Spinal cord (tissue), 10 donors: ENCODE results near the gene TPPP. TPM values are rescaled to one million over a fixed set of nuclear protein-coding genes. Genes with fewer than 3 reads are reported as not detected.

Experiments used
- DNase-seq, 6 donors: peaks; one replicate each; pipeline versions ENCODE4 v3.0.0 to v3.0.0-alpha.2; 2013 to 2015; ENCODE audit warnings: low spot score in 6 of 6, low read depth in 4 of 6
- H3K27ac ChIP-seq: one replicate; pipeline ENCODE4 v1.5.1; 2013; ENCODE audit warnings: low read depth, low read length, control low read depth
- H3K27me3 ChIP-seq: one replicate; pipeline ENCODE4 v1.6.1; 2013; ENCODE audit warnings: low read length; ENCODE audit not compliant: control insufficient read depth, insufficient read depth
- H3K36me3 ChIP-seq: one replicate; pipeline ENCODE4 v1.6.1; 2013; ENCODE audit warnings: low read length; ENCODE audit not compliant: control insufficient read depth, insufficient read depth
- H3K4me1 ChIP-seq: one replicate; pipeline ENCODE4 v1.6.1; 2013; ENCODE audit warnings: low read length; ENCODE audit not compliant: control insufficient read depth, insufficient read depth
- H3K4me3 ChIP-seq: one replicate; pipeline ENCODE4 v1.5.1; 2013; ENCODE audit warnings: low read depth, low read length, control low read depth
- H3K9me3 ChIP-seq: one replicate; pipeline ENCODE4 v1.6.1; 2013; ENCODE audit warnings: low read length; ENCODE audit not compliant: control insufficient read depth, insufficient read depth
- WGBS: methylation state at CpG from one replicate; pipeline ENCODE4 v1.1.5; 2013; ENCODE audit warnings: missing lambda C conversion rate; ENCODE audit not compliant: insufficient coverage; 5-methylcytosine and 5-hydroxymethylcytosine counted together
- polyA plus RNA-seq, 2 donors: library from polyadenylated mRNA; unstranded; fragments of 120-200 nt; gene quantifications; one replicate each; pipeline ENCODE4 v1.2.1, GENCODE V29; 2013; ENCODE audit not compliant: insufficient read length in 2 of 2
- total RNA-seq, 2 donors: library from RNA; depleted of rRNA in 1 of 2; stranded (reverse); fragments of 120-200 nt in 1 of 2; fragments of >200 nt in 1 of 2; gene quantifications; one replicate each; pipeline versions ENCODE4 v1.2.3 to v1.2.4, GENCODE V29; 2013 to 2014
- donor health status: healthy.

Gene TPPP
- total and polyA plus RNA-seq, 4 donors = 17.4 to 64.0 (median 42.8) TPM

- no peak for DNase-seq
- Histone ChIP-seq H3K9me3 (no peaks in the 10 kb centered on the region), H3K27me3 (no peaks in the 10 kb centered on the region), H3K27ac (no peak overlapping the region), H3K4me3 (no peak overlapping the region), H3K4me1 (no peaks in the 10 kb centered on the region), H3K36me3 (peaks cover 85% of the 10 kb centered on the region)
- 85% methylated on average over 35 of the region's 35 CpGs for WGBS
Observed at GRCh38 chr5:640461-641330, 52.5 kb downstream of the TPPP start.

GRCh38 chr5:639584-640213, 53.5 kb downstream of the TPPP start:
- H3K27ac ChIP-seq = no peak overlapping the region
- WGBS = 96% methylated on average over 20 of the region's 20 CpGs
- no peaks in the 10 kb centered on the region for H3K4me1 ChIP-seq
- no peaks in the 10 kb centered on the region for H3K27me3 ChIP-seq
- peaks cover 86% of the 10 kb centered on the region for H3K36me3 ChIP-seq
- no peaks in the 10 kb centered on the region for H3K9me3 ChIP-seq
- H3K4me3 ChIP-seq = no peak overlapping the region
- no peak for DNase-seq

GRCh38 chr5:639253-639530, 54.0 kb downstream of the TPPP start:
- WGBS = 96% methylated on average over 9 of the region's 9 CpGs
- H3K4me3 ChIP-seq = no peak overlapping the region
- H3K27me3 ChIP-seq = no peaks in the 10 kb centered on the region
- H3K27ac ChIP-seq = no peak overlapping the region
- H3K9me3 ChIP-seq = no peaks in the 10 kb centered on the region
- DNase-seq = no peak
- peaks cover 81% of the 10 kb centered on the region for H3K36me3 ChIP-seq
- no peaks in the 10 kb centered on the region for H3K4me1 ChIP-seq

- no peak for DNase-seq
- Histone ChIP-seq H3K27ac (no peak overlapping the region), H3K4me3 (no peak overlapping the region), H3K27me3 (no peaks in the 10 kb centered on the region), H3K9me3 (no peaks in the 10 kb centered on the region), H3K36me3 (peaks cover 80% of the 10 kb centered on the region), H3K4me1 (no peaks in the 10 kb centered on the region)
- 95% methylated on average over 29 of the region's 29 CpGs for WGBS
Observed at GRCh38 chr5:638501-639252, 54.5 kb downstream of the TPPP start.

GRCh38 chr5:637581-638450, 55.3 kb downstream of the TPPP start:
- Histone ChIP-seq H3K4me1 (no peaks in the 10 kb centered on the region), H3K36me3 (peaks cover 72% of the 10 kb centered on the region), H3K27me3 (no peaks in the 10 kb centered on the region), H3K4me3 (no peak overlapping the region), H3K27ac (no peak overlapping the region), H3K9me3 (no peaks in the 10 kb centered on the region)
- DNase-seq = no peak
- WGBS = 95% methylated on average over 42 of the region's 42 CpGs

- H3K27me3 ChIP-seq = no peaks in the 10 kb centered on the region
- DNase-seq = no peak
- H3K4me3 ChIP-seq = no peak overlapping the region
- H3K36me3 ChIP-seq = peaks cover 65% of the 10 kb centered on the region
- no peaks in the 10 kb centered on the region for H3K9me3 ChIP-seq
- 86% methylated on average over 19 of the region's 20 CpGs for WGBS
- H3K27ac ChIP-seq = no peak overlapping the region
- H3K4me1 ChIP-seq = no peaks in the 10 kb centered on the region
Observed at GRCh38 chr5:636951-637350, 56.2 kb downstream of the TPPP start.

GRCh38 chr5:635306-636055, 57.7 kb downstream of the TPPP start:
- DNase-seq = no peak
- Histone ChIP-seq H3K27ac (no peak overlapping the region), H3K4me3 (no peak overlapping the region), H3K9me3 (no peaks in the 10 kb centered on the region), H3K4me1 (no peaks in the 10 kb centered on the region), H3K27me3 (no peaks in the 10 kb centered on the region), H3K36me3 (peaks cover 54% of the 10 kb centered on the region)
- 88% methylated on average over 15 of the region's 18 CpGs for WGBS

GRCh38 chr5:634191-634590, 59.0 kb downstream of the TPPP start:
- Histone ChIP-seq H3K27ac (no peak overlapping the region), H3K27me3 (no peaks in the 10 kb centered on the region), H3K4me1 (no peaks in the 10 kb centered on the region), H3K4me3 (no peak overlapping the region), H3K9me3 (no peaks in the 10 kb centered on the region), H3K36me3 (peaks cover 41% of the 10 kb centered on the region)
- 90% methylated on average over 12 of the region's 12 CpGs for WGBS
- DNase-seq = no peak
